HEK293 (cell line): ENCODE results near the gene IRS1.

Experiments
- BCL11B ChIP-seq: fragments of 450-650 bp; formaldehyde crosslinking; IDR thresholded peaks from 2 replicates; pipeline ENCODE4 v1.5.1; 2016; ENCODE audit warnings: low read depth, missing biosample characterization, missing genetic modification characterization
- EGR2 ChIP-seq: fragments of 450-650 bp; formaldehyde crosslinking; IDR thresholded peaks from 2 replicates; pipeline ENCODE4 v1.5.1; 2016; ENCODE audit warnings: low read depth, missing biosample characterization, missing genetic modification characterization
- MEIS1 ChIP-seq: sonication (generic); formaldehyde crosslinking; IDR thresholded peaks from 2 replicates; pipeline ENCODE4 v1.8.1; 2022; ENCODE audit warnings: missing genetic modification reagents, mild to moderate bottlenecking, borderline replicate concordance
- MYNN ChIP-seq: fragments of 450-650 bp; formaldehyde crosslinking; IDR thresholded peaks from 2 replicates; pipeline ENCODE4 v1.5.1; 2016; ENCODE audit warnings: missing biosample characterization, missing genetic modification characterization, borderline replicate concordance
- SCRT1 ChIP-seq: fragments of 450-650 bp; formaldehyde crosslinking; IDR thresholded peaks from 2 replicates; pipeline ENCODE4 v1.5.1; 2016; ENCODE audit warnings: missing biosample characterization, missing genetic modification characterization, borderline replicate concordance
- SCRT2 ChIP-seq: fragments of 450-650 bp; formaldehyde crosslinking; IDR thresholded peaks from 2 replicates; pipeline ENCODE4 v1.5.1; 2016; ENCODE audit warnings: missing biosample characterization, missing genetic modification characterization
- SETDB1 ChIP-seq: IDR thresholded peaks from one replicate; pipeline ENCODE4 v1.6.1; 2017; ENCODE audit warnings: mild to moderate bottlenecking, low read length, moderate library complexity, mixed read lengths; ENCODE audit not compliant: insufficient read length
- YY1 ChIP-seq: fragments of 450-650 bp; formaldehyde crosslinking; IDR thresholded peaks from 2 replicates; pipeline ENCODE4 v1.5.1; 2018; ENCODE audit warnings: missing biosample characterization, missing genetic modification characterization
- ZFP41 ChIP-seq: fragments of 450-650 bp; formaldehyde crosslinking; IDR thresholded peaks from 2 replicates; pipeline ENCODE4 v1.5.1; 2016; ENCODE audit warnings: missing biosample characterization, missing genetic modification characterization, borderline replicate concordance
- ZFP69B ChIP-seq: fragments of 450-650 bp; formaldehyde crosslinking; IDR thresholded peaks from 2 replicates; pipeline ENCODE4 v1.5.1; 2016; ENCODE audit warnings: missing biosample characterization, missing genetic modification characterization
- ZIC2 ChIP-seq: fragments of 450-650 bp; formaldehyde crosslinking; IDR thresholded peaks from 2 replicates; pipeline ENCODE4 v1.5.1; 2016; ENCODE audit warnings: missing biosample characterization, missing genetic modification characterization
- ZNF10 ChIP-seq: fragments of 450-650 bp; formaldehyde crosslinking; IDR thresholded peaks from 2 replicates; pipeline ENCODE4 v1.5.1; 2017; ENCODE audit warnings: missing biosample characterization, missing genetic modification characterization
- ZNF132 ChIP-seq: fragments of 450-650 bp; formaldehyde crosslinking; IDR thresholded peaks from 2 replicates; pipeline ENCODE4 v1.5.1; 2017; ENCODE audit warnings: missing biosample characterization, missing genetic modification characterization, borderline replicate concordance
- ZNF138 ChIP-seq: fragments of 450-650 bp; formaldehyde crosslinking; IDR thresholded peaks from 2 replicates; pipeline ENCODE4 v1.5.1; 2016; ENCODE audit warnings: missing biosample characterization, missing genetic modification characterization, borderline replicate concordance
- ZNF140 ChIP-seq: fragments of 450-650 bp; formaldehyde crosslinking; IDR thresholded peaks from 2 replicates; pipeline ENCODE4 v1.5.1; 2016; ENCODE audit warnings: missing biosample characterization, missing genetic modification characterization
- ZNF155 ChIP-seq: fragments of 450-650 bp; formaldehyde crosslinking; IDR thresholded peaks from 2 replicates; pipeline ENCODE4 v1.5.1; 2016; ENCODE audit warnings: missing biosample characterization, missing genetic modification characterization
- ZNF169 ChIP-seq: fragments of 450-650 bp; formaldehyde crosslinking; IDR thresholded peaks from 2 replicates; pipeline ENCODE4 v1.5.1; 2016; ENCODE audit warnings: missing biosample characterization, missing genetic modification characterization
- ZNF19 ChIP-seq: fragments of 450-650 bp; formaldehyde crosslinking; IDR thresholded peaks from 2 replicates; pipeline ENCODE4; 2016; ENCODE audit warnings: missing biosample characterization, missing genetic modification characterization, low read depth
- ZNF202 ChIP-seq: fragments of 450-650 bp; formaldehyde crosslinking; IDR thresholded peaks from 2 replicates; pipeline ENCODE4 v1.5.1; 2016; ENCODE audit warnings: missing biosample characterization, missing genetic modification characterization, borderline replicate concordance
- ZNF350 ChIP-seq: fragments of 450-650 bp; formaldehyde crosslinking; IDR thresholded peaks from 2 replicates; pipeline ENCODE4 v1.5.0; 2017; ENCODE audit warnings: missing biosample characterization, mild to moderate bottlenecking, missing genetic modification characterization
- ZNF501 ChIP-seq: fragments of 450-650 bp; formaldehyde crosslinking; IDR thresholded peaks from 2 replicates; pipeline ENCODE4 v1.5.1; 2016; ENCODE audit warnings: missing biosample characterization, missing genetic modification characterization
- ZNF530 ChIP-seq: fragments of 450-650 bp; formaldehyde crosslinking; IDR thresholded peaks from 2 replicates; pipeline ENCODE4 v1.5.1; 2016; ENCODE audit warnings: low read depth, missing biosample characterization, missing genetic modification characterization
- ZNF560 ChIP-seq: fragments of 450-650 bp; formaldehyde crosslinking; IDR thresholded peaks from 2 replicates; pipeline ENCODE4 v1.5.1; 2017; ENCODE audit warnings: missing biosample characterization, missing genetic modification characterization, borderline replicate concordance
- ZNF596 ChIP-seq: fragments of 450-650 bp; IDR thresholded peaks from 2 replicates; pipeline ENCODE4 v1.5.0; 2018; ENCODE audit warnings: missing biosample characterization, mild to moderate bottlenecking, missing genetic modification characterization, moderate library complexity
- ZNF600 ChIP-seq: fragments of 450-650 bp; formaldehyde crosslinking; IDR thresholded peaks from 2 replicates; pipeline ENCODE4 v1.5.1; 2016; ENCODE audit warnings: missing biosample characterization, missing genetic modification characterization
- ZNF621 ChIP-seq: fragments of 450-650 bp; formaldehyde crosslinking; IDR thresholded peaks from 2 replicates; pipeline ENCODE4 v1.5.1; 2017; ENCODE audit warnings: missing biosample characterization, missing genetic modification characterization
- ZNF658 ChIP-seq: fragments of 450-650 bp; formaldehyde crosslinking; IDR thresholded peaks from 2 replicates; pipeline ENCODE4; 2016; ENCODE audit warnings: missing biosample characterization, missing genetic modification characterization
- ZNF837 ChIP-seq: fragments of 450-650 bp; formaldehyde crosslinking; IDR thresholded peaks from 2 replicates; pipeline ENCODE4 v1.5.1; 2016; ENCODE audit warnings: missing biosample characterization, missing genetic modification characterization
- ZXDB ChIP-seq: fragments of 450-650 bp; formaldehyde crosslinking; IDR thresholded peaks from 2 replicates; pipeline ENCODE4 v1.5.1; 2016; ENCODE audit warnings: missing biosample characterization, missing genetic modification characterization
- TF ChIP-seq, protein P1 (sequence below): fragments of 450-650 bp; formaldehyde crosslinking; optimal IDR thresholded peaks from 2 replicates; pipeline ENCODE3; 2016; ENCODE audit warnings: missing biosample characterization, mild to moderate bottlenecking, missing genetic modification characterization
- TF ChIP-seq, protein P2 (sequence below): fragments of 450-650 bp; formaldehyde crosslinking; IDR thresholded peaks from 2 replicates; pipeline ENCODE4; 2016; ENCODE audit warnings: missing biosample characterization, missing genetic modification characterization
- TF ChIP-seq, protein P3 (sequence below): fragments of 450-650 bp; formaldehyde crosslinking; IDR thresholded peaks from 2 replicates; pipeline ENCODE4 v1.5.1; 2016; ENCODE audit warnings: missing biosample characterization, missing genetic modification characterization
- TF ChIP-seq, protein P4 (sequence below): fragments of 450-650 bp; formaldehyde crosslinking; IDR thresholded peaks from 2 replicates; pipeline ENCODE4 v1.5.1; 2016; ENCODE audit warnings: missing biosample characterization, missing genetic modification characterization
- TF ChIP-seq, protein P5 (sequence below): fragments of 450-650 bp; formaldehyde crosslinking; IDR thresholded peaks from 2 replicates; pipeline ENCODE4 v1.5.1; 2016; ENCODE audit warnings: missing biosample characterization, missing genetic modification characterization

IRS1 gene

DNA sequence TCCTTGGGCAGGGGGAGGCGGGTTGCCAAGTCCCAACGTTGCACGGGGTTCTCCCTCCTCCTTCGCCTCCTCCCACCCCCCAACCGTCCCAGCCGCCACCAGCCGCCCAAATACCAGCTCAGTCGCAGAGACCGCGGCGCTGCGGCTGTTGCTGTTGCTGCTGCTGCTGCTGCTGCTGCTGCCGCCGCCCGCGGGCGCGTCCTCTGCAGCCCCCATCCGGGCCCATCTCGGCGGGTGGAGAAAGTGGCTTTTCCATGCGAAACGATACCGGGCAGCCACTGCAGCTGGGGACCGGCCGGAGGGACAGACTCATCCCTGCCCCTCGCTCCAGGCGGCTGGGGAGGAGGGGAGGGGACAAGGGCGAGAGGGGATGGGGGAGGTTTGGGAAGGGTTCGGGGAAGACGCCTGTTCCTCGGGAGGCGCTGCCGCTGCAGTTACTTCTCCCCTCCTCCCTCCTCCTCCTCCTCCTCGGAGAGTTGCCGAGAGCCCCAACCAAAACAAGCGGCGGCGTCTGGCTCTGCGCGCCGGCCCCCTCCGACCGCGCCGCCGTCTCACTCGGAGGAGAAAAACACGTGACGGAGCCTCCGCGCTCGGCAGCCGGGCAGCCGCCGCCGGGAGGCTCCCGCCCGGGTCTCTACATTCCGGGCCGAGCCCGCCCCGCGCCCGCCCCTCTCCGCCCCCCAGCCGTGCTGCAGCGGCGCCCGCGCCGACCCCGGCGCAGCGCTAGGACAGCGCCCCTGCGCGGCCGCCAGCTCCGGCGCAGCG is at the start of gene IRS1 (continued):
- TF ChIP-seq, protein P1, sequence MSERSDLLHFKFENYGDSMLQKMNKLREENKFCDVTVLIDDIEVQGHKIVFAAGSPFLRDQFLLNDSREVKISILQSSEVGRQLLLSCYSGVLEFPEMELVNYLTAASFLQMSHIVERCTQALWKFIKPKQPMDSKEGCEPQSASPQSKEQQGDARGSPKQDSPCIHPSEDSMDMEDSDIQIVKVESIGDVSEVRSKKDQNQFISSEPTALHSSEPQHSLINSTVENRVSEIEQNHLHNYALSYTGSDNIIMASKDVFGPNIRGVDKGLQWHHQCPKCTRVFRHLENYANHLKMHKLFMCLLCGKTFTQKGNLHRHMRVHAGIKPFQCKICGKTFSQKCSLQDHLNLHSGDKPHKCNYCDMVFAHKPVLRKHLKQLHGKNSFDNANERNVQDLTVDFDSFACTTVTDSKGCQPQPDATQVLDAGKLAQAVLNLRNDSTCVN (tag by site-specific recombination) = peak; percentile 63
- no peak for TF ChIP-seq ZNF658 (tag by site-specific recombination)
- peak; percentile 14; the same call in 1 of the 2 replicates for TF ChIP-seq SCRT1 (tag by site-specific recombination)
- TF ChIP-seq SCRT2 (tag by site-specific recombination) = peak; percentile 53; the same call in 1 of the 2 replicates
- TF ChIP-seq, protein P2, sequence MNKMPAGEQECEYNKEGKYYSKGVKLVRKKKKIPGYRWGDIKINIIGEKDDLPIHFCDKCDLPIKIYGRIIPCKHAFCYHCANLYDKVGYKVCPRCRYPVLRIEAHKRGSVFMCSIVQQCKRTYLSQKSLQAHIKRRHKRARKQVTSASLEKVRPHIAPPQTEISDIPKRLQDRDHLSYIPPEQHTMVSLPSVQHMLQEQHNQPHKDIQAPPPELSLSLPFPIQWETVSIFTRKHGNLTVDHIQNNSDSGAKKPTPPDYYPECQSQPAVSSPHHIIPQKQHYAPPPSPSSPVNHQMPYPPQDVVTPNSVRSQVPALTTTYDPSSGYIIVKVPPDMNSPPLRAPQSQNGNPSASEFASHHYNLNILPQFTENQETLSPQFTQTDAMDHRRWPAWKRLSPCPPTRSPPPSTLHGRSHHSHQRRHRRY = no peak
- TF ChIP-seq ZFP41 (tag by site-specific recombination) = no peak
- TF ChIP-seq ZNF202 = no peak
- TF ChIP-seq ZNF837 (tag by site-specific recombination) = no peak
- TF ChIP-seq MEIS1 = no peak
- TF ChIP-seq ZNF530 (tag by site-specific recombination) = no peak
- TF ChIP-seq ZXDB = peak; percentile 20; the same call in 1 of the 2 replicates
- TF ChIP-seq ZNF596 = no peak
- no peak for TF ChIP-seq EGR2 (tag by site-specific recombination)
- TF ChIP-seq ZNF560 (tag by site-specific recombination) = no peak
- 0 out of 2 replicates have a peak, but pooled peaks have one; percentile 6 for TF ChIP-seq ZIC2
- TF ChIP-seq, protein P3, sequence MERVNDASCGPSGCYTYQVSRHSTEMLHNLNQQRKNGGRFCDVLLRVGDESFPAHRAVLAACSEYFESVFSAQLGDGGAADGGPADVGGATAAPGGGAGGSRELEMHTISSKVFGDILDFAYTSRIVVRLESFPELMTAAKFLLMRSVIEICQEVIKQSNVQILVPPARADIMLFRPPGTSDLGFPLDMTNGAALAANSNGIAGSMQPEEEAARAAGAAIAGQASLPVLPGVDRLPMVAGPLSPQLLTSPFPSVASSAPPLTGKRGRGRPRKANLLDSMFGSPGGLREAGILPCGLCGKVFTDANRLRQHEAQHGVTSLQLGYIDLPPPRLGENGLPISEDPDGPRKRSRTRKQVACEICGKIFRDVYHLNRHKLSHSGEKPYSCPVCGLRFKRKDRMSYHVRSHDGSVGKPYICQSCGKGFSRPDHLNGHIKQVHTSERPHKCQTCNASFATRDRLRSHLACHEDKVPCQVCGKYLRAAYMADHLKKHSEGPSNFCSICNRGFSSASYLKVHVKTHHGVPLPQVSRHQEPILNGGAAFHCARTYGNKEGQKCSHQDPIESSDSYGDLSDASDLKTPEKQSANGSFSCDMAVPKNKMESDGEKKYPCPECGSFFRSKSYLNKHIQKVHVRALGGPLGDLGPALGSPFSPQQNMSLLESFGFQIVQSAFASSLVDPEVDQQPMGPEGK = peak; percentile 68
- TF ChIP-seq ZNF140 = no peak
- no peak for TF ChIP-seq ZNF621 (tag by site-specific recombination)
- TF ChIP-seq ZFP69B = no peak
- no peak for TF ChIP-seq ZNF350 (tag by site-specific recombination)
- TF ChIP-seq YY1 = no peak
- TF ChIP-seq ZNF600 = 0 out of 2 replicates have a peak, but pooled peaks have one; percentile 12
- TF ChIP-seq ZNF132 (tag by site-specific recombination) = no peak
- no peak for TF ChIP-seq MYNN (tag by site-specific recombination)
- TF ChIP-seq SETDB1 = no peak
- TF ChIP-seq ZNF501 (tag by site-specific recombination) = 0 out of 2 replicates have a peak, but pooled peaks have one; percentile 36
- TF ChIP-seq ZNF138 (tag by site-specific recombination) = no peak
- TF ChIP-seq, protein P4, sequence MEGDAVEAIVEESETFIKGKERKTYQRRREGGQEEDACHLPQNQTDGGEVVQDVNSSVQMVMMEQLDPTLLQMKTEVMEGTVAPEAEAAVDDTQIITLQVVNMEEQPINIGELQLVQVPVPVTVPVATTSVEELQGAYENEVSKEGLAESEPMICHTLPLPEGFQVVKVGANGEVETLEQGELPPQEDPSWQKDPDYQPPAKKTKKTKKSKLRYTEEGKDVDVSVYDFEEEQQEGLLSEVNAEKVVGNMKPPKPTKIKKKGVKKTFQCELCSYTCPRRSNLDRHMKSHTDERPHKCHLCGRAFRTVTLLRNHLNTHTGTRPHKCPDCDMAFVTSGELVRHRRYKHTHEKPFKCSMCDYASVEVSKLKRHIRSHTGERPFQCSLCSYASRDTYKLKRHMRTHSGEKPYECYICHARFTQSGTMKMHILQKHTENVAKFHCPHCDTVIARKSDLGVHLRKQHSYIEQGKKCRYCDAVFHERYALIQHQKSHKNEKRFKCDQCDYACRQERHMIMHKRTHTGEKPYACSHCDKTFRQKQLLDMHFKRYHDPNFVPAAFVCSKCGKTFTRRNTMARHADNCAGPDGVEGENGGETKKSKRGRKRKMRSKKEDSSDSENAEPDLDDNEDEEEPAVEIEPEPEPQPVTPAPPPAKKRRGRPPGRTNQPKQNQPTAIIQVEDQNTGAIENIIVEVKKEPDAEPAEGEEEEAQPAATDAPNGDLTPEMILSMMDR (tag by site-specific recombination) = peak; percentile 70
- TF ChIP-seq ZNF155 = no peak
- TF ChIP-seq ZNF19 (tag by site-specific recombination) = no peak
- no peak for TF ChIP-seq ZNF169 (tag by site-specific recombination)
- TF ChIP-seq BCL11B (tag by site-specific recombination) = no peak
- TF ChIP-seq, protein P5, sequence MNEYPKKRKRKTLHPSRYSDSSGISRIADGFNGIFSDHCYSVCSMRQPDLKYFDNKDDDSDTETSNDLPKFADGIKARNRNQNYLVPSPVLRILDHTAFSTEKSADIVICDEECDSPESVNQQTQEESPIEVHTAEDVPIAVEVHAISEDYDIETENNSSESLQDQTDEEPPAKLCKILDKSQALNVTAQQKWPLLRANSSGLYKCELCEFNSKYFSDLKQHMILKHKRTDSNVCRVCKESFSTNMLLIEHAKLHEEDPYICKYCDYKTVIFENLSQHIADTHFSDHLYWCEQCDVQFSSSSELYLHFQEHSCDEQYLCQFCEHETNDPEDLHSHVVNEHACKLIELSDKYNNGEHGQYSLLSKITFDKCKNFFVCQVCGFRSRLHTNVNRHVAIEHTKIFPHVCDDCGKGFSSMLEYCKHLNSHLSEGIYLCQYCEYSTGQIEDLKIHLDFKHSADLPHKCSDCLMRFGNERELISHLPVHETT (tag by site-specific recombination) = no peak
- no peak for TF ChIP-seq ZNF10
